Measurements from ENCODE around the gene SPTBN2.

SPTBN2 gene

DNA sequence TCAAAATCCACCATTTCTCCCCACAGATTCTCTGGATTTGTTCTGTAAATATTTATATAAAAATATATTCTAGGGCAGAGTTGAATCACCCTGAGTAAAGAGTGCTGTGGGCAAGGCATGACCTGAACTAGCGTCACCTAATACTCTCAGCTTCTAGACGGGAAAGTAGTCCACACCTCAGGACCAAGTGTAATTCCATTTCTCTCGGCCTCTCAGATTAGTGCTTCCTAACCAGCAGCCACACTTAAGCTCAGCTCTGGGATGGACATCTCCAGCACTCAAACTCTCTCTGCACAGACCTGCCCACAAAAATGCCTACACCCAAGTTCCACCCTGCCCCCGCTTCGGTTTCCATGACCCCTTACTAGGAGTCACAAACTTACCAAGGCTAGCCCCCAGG is 5.3 kb downstream of the SPTBN2 start:
- no peak for DNase-seq

GRCh38 chr11:66722745-66723651 is 6.0 kb downstream of the SPTBN2 start:
- no peak for DNase-seq

DNA sequence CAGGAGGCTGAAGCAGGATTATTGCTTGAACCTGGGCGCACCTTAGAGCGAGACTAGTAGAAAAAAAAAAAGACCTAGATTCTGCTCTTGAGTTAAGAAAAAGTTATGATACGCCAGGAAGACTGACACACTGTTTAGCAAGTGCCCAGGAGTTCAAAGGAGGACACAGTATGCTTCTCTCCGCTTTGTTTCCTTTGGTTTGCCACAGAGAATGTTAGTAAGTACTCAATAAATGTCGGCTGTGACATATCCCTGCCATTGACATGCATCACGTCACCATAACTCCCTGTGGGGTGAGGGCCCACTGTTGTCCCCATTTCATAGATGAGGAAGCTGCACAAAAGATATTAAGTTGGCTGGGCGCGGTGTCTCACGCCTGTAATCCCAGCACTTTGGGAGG is 7.1 kb downstream of the SPTBN2 start:
- no peak for DNase-seq

GRCh38 chr11:66720899-66721470 is 8.0 kb downstream of the SPTBN2 start:
- DNase-seq: no peak

DNA sequence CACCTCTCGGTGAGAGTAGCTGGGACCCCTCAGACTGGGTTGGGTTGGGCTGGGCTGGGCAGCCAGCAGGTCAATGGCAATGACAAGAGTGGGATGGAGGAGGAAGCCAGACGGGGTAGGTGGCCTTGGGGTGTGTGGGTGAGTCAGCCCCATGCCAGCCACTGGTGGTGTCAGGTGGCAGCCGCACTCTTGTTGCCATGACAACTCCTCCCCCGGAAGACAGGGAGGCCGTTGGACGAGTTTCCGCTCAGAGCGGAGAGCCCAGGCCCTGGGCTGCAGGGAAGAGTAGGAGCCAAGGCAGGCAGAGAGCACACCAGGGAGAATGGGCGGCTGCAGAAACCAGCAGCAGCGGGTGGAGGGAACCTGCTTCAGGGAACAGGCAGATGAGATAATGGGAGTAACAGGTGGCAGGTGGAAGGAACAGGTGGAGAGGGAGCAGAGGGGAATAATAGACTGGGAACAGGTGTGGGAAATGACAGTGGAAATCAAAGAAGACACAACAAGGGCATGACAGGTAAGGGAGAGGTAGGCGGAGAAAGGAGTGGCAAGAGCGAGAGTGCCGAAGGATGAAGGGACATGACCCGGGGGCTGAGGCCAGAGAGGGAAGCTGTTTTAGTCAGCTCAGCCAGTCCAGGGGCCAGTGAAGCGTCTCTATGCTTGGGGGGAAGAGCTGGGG is 8.7 kb downstream of the SPTBN2 start:
- peak; percentile 43 for DNase-seq

DNA sequence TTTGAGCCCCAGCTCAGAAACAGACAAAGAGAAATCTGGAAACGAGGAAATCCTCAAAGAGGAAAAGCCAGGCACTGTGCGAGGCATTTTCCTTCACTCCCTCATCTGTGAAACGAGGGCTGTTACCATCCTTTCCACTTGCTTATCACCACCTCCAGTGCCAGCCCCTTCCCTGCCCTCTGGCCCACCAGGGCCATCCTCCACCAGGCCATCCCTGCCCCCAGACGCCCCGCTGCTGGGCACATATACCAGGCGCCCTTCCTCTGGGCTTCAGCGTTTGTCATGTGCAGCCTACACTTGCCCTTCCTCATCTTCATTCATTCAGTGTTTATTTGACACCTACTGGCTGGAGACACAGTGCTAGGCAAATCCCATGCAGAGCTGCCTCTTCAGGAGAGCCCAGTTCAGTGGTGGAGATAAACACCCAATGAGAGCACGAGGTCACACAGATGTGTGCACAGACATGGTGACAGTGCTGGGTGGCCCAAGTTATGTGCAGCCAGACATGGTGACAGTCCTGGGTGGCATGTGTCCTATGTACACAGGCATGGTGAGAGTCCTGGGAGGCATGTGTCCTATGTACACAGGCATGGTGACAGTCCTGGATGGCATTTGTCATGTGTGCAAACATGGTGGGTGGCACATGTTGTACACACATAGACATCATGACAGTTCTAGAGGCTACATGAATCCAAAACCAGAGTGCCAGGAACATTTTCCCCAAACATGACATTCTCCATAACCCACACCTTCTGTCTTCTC is 9.7 kb downstream of the SPTBN2 start:
- no peak for DNase-seq

DNA sequence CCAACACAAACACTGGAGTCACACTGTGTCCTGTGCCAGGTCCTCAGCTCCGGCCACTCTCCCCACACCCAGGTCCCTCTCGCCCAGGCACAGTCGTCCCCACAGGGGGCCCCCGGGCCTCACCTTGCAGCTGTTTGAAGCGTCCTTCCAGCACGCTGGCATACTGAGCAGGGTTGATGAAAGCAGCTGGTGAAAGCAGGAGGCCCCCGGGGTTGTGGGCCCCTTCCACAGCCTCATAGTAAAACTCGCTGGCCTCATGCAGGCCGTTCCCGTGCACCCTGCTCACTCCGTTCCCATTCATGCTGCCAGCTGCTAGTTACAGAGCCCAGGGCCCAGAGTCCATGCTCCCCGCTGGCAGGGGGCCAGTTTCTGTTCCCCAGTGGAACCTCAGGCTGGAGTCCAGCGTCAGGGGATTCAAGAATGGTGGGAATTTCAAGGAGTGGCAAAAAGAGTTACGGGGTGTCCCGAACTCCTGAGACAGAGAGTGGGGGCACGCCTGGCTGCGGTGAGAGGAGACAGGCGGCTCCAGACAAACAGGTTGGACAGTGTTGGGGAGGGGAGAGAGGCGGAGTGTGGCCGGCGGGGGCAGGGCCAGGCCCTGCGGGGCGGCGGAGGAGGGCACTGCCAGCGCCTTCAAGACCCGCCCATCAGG is 10.6 kb downstream of the SPTBN2 start:
- DNase-seq: no peak

DNA sequence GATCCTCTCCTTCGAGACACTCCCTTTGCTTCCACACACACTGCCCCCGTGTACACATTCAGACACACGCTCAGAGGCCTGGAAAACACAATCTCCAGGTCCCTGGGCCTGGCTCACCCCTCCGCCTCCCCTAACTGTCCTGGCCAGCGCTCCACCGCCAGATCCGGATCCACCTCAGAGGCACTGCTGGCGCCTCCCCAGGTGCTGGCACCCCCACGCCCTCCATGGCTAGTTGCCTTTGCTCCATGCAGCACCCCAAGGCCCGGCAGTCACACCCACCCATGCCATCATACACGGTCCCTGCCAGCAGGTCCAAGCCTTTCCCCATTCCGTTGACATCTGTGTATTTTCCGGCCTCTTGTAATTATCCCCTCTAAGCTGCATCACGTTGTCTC is 11.1 kb downstream of the SPTBN2 start:
- DNase-seq: no peak

DNA sequence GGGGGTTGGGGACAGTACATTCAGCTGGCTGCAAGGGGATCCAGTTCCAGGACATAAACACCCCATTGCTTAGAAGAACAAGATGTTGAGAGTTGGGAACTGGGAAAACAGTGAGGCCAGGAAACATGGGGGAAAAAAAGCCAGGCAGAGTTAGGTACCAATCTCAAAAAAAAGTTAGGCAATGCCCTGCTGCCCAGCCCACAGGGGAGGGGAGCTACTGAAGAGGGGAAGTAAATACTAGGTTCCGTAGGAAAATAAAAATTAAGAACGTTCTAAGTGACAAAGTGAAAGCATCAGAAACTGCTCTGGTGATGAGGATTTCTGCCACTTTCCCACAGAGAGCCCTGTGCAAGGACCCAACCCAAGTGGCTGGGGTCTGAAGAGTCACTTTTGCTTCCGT is 12.0 kb downstream of the SPTBN2 start:
- no peak for DNase-seq

GRCh38 chr11:66715346-66716085 is 13.5 kb downstream of the SPTBN2 start:
- no peak for DNase-seq

DNA sequence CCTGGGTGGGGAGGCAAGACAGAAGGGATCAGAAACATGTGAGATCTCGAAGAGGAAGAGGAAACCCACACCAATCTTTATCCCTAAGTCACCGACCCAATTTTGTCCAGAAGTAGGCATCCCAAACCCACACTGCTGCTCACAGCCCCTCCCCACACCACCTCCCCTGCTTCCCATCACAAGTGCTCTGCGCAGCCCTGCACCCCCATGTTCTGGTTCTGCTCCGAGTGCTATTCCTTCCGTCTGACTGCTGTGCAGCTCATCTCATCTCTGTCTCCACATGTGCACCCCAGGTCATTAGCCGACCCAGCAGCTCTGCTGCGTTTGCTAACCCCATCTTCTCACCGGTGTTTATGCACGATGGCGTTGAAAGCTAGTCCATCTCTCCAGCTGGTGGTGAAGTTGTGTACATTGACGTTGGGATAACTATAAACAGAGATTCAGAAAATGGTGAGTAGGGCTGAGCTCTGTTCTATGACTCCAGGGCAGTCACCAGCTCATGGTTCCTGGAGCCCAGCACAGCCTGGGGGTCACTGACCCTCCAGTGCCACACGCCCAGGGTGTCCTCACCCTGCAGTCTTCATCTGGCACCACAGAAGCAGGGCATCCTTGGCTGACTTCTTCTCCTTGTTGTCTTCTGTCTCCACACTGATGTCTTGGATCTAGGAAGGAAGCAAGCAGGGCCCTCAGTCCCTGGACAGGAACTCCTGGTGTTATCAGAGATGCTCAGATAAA is 15.1 kb downstream of the SPTBN2 start:
- DNase-seq: no peak

- DNase-seq: no peak
Measured at GRCh38 chr11:66710384-66710930, 18.6 kb downstream of the SPTBN2 start.

DNA sequence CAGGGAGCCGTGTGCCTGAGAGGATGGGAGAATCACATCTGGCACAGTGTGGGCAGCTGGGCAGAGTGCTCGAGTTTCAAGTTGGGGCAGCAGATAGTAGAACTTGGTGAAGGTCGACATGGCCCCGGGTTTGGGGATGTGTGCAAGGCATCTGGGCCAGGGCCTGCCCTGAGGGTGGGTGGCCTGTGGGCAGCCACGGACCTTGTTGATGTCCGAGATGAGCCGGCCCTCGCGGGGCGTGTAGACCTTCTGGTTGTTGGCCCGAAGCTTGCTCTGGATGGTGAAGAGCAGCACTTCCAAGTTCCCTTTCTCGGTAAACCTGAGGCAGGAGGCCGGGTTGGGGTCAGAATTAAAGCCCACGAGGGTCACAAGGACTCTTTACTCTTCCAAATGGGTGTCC is 20.3 kb downstream of the SPTBN2 start:
- no peak for DNase-seq

- DNase-seq: no peak
Measured at GRCh38 chr11:66708094-66708493, 20.9 kb downstream of the SPTBN2 start.

GRCh38 chr11:66707486-66707885 is 21.5 kb downstream of the SPTBN2 start:
- no peak for DNase-seq

DNA sequence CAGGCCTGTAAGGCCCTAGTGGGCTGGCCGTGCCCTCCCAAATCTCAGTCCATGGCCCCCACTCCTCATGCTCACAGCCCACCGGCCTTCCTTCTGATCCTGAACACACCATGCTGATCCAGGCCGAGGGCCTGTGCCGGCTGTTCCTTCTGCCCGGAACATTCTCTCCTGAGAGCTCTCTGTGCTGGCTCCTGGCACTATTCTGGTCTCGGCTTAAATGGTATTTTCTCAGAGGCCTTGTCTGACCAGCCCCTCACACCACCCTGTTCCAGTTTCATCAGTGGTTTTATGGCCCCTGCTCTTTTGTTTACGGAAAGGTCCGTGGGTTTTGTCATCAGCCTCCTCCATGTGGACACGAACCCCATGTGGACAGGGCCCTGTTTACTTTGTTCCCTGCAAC is 22.0 kb downstream of the SPTBN2 start:
- no peak for DNase-seq

- DNase-seq: no peak
Measured at GRCh38 chr11:66705587-66706335, 23.3 kb downstream of the SPTBN2 start.

GRCh38 chr11:66704659-66705360 is 24.2 kb downstream of the SPTBN2 start:
- DNase-seq: no peak

Data from fibroblast of skin of back (primary cell).